Measurements from ENCODE around the gene WDR45.

DNA sequence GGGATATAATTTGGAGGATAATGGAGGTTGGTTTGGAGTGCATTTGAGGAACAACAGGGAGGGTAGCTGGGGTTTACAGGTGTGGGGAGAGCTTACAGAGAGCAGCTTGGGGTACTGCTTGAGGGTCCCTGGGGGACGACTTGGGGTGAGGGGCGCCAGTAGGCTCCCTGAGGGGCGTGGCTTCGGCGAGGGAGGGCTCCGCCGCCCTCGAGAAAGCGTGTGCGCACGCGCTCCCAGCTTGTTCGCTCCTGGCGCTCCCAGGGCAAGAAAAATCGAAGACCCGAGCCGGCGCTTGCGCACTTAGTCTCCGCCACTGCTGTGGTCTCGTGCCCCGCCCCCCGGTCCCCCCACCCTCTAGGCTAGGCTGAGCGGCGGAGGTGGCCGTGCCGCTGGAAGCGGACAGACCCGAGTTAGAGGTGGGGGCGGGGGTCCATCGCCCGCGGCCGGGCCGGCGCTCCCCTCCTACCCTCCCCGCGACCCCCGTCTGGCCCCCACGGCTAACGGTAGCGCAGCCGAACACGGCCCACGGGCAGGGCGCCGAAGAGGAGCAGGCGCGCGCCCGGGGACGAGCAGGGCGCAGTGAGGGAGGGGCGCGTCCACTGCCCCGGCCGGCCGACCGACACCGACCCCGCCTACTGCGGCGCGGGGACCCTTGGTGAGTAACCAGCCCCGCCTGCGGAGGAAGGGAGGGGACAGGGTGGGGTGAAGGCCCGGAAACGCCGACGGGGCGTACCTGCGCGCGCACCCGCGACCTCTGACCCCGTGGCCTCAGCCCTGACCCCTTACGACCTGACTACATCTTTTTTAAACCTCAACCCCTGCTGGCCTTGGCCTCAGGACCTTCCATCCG is 26.2 kb downstream of the WDR45 start:
- TF ChIP-seq GATA2 (IDR thresholded peaks at IDR 0.05; ENCODE audit: low read depth, low read length) (no peak), GATA3 (IDR thresholded peaks at IDR 0.05; ENCODE audit: low read depth, low read length) (no peak)

Measured in SH-SY5Y (cell line).